CD14-positive monocyte (primary cell): ENCODE measurements around the gene SPTAN1. TPM values are rescaled to one million over a fixed set of nuclear protein-coding genes. Genes with fewer than 3 reads are reported as not detected.

Source experiments
- DNase-seq, 3 donors: peaks; one replicate each; pipeline ENCODE4 v3.0.0-alpha.2; 2011 to 2022
- H2AFZ ChIP-seq: 2 replicates; pipeline ENCODE4 v1.6.0; 2012; ENCODE audit warnings: mild to moderate bottlenecking, low read depth, low read length, inconsistent platforms; ENCODE audit not compliant: insufficient read depth, poor library complexity, severe bottlenecking
- H3K27ac ChIP-seq, 2 donors: 1 replicate in 1 of 2; 2 replicates in 1 of 2; pipeline ENCODE4 v1.5.1; 2012 to 2013; ENCODE audit warnings: low read length in 2 of 2, control low read depth in 1 of 2, inconsistent platforms in 1 of 2, low read depth in 1 of 2, mild to moderate bottlenecking in 1 of 2
- H3K27me3 ChIP-seq, 2 donors: one replicate each; pipeline versions ENCODE4 v1.6.0 to v1.6.1; 2011 to 2013; ENCODE audit warnings: low read length in 2 of 2; ENCODE audit not compliant: control insufficient read depth in 2 of 2, insufficient read depth in 2 of 2
- H3K36me3 ChIP-seq, 2 donors: replicated peaks in 1 of 2; 1 replicate in 1 of 2; 2 replicates in 1 of 2; pipeline versions ENCODE4 v1.5.1 to v1.6.1; 2012 to 2013; ENCODE audit warnings: low read length in 2 of 2, control low read depth in 1 of 2, inconsistent platforms in 1 of 2, mild to moderate bottlenecking in 1 of 2; ENCODE audit not compliant: insufficient read depth in 2 of 2, control insufficient read depth in 1 of 2
- H3K4me1 ChIP-seq, 2 donors: 1 replicate in 1 of 2; 2 replicates in 1 of 2; pipeline versions ENCODE4 v1.5.1 to v1.6.1; 2012 to 2013; ENCODE audit warnings: low read length in 2 of 2, control low read depth in 1 of 2, inconsistent platforms in 1 of 2, mild to moderate bottlenecking in 1 of 2, moderate library complexity in 1 of 2; ENCODE audit not compliant: insufficient read depth in 2 of 2, control insufficient read depth in 1 of 2
- H3K4me2 ChIP-seq: replicated peaks from 2 replicates; pipeline ENCODE3; 2012; ENCODE audit warnings: low read length, moderate library complexity, mild to moderate bottlenecking; ENCODE audit not compliant: poor library complexity, severe bottlenecking; ENCODE audit errors: extremely low read depth
- H3K4me3 ChIP-seq, 3 experiments: fragments of 200-600 bp in 1 of 3; sonication (generic) in 1 of 3; replicated peaks in 1 of 3; 1 replicate in 2 of 3; 2 replicates in 1 of 3; pipeline ENCODE4 v1.5.1; 2011 to 2013; ENCODE audit warnings: low read length in 3 of 3, mild to moderate bottlenecking in 3 of 3, control low read depth in 2 of 3, low read depth in 2 of 3, inconsistent platforms in 1 of 3, moderate library complexity in 1 of 3
- H3K79me2 ChIP-seq: 2 replicates; pipeline ENCODE4 v1.6.0; 2012; ENCODE audit warnings: mild to moderate bottlenecking, control low read depth, inconsistent platforms, low read length, moderate library complexity; ENCODE audit not compliant: insufficient read depth
- H3K9ac ChIP-seq: 2 replicates; pipeline ENCODE4 v1.6.0; 2017; ENCODE audit warnings: low read length, mild to moderate bottlenecking; ENCODE audit not compliant: insufficient read depth, poor library complexity, severe bottlenecking
- H3K9me3 ChIP-seq, 2 donors: replicated peaks in 1 of 2; 1 replicate in 1 of 2; 2 replicates in 1 of 2; pipeline versions ENCODE4 v1.5.1 to v1.6.1; 2012 to 2013; ENCODE audit warnings: low read length in 2 of 2, control low read depth in 1 of 2; ENCODE audit not compliant: control insufficient read depth in 1 of 2, insufficient read depth in 1 of 2
- H4K20me1 ChIP-seq: 2 replicates; pipeline ENCODE4 v1.6.0; 2012; ENCODE audit warnings: mild to moderate bottlenecking, low read length, control low read depth, moderate library complexity; ENCODE audit not compliant: insufficient read depth
- H3K27ac Mint-ChIP-seq, 7 donors: one replicate each; pipeline ENCODE4 v1.8.0; 2020; ENCODE audit warnings: mild to moderate bottlenecking in 7 of 7, mixed read lengths in 7 of 7, moderate library complexity in 6 of 7, inconsistent platforms in 2 of 7
- H3K27me3 Mint-ChIP-seq, 3 donors: one replicate each; pipeline ENCODE4 v1.8.0; 2021 to 2022; ENCODE audit warnings: low read depth in 3 of 3, mild to moderate bottlenecking in 3 of 3, mixed read lengths in 3 of 3, moderate library complexity in 3 of 3, inconsistent platforms in 1 of 3
- H3K36me3 Mint-ChIP-seq, 2 donors: one replicate each; pipeline ENCODE4 v1.8.0; 2020; ENCODE audit warnings: mixed read lengths in 2 of 2, inconsistent platforms in 1 of 2, mild to moderate bottlenecking in 1 of 2
- H3K4me1 Mint-ChIP-seq: one replicate; pipeline ENCODE4 v1.8.0; 2020; ENCODE audit warnings: mild to moderate bottlenecking, mixed read lengths
- H3K4me3 Mint-ChIP-seq, 2 donors: one replicate each; pipeline ENCODE4 v1.8.0; 2020; ENCODE audit warnings: mild to moderate bottlenecking in 2 of 2, mixed read lengths in 2 of 2, moderate library complexity in 1 of 2
- H3K9me3 Mint-ChIP-seq, 7 donors: one replicate each; pipeline ENCODE4 v1.8.0; 2020 to 2022; ENCODE audit warnings: mixed read lengths in 7 of 7, mild to moderate bottlenecking in 6 of 7, moderate library complexity in 6 of 7, inconsistent platforms in 2 of 7
- WGBS: methylation state at CpG from one replicate; pipeline ENCODE4 v1.1.5; 2013; ENCODE audit warnings: missing lambda C conversion rate; ENCODE audit not compliant: insufficient coverage; 5-methylcytosine and 5-hydroxymethylcytosine counted together
- intact Hi-C, 2 donors: fragments of 100-400 bp; cut with micrococcal nuclease; formaldehyde crosslinking; loops; one replicate each; pipeline versions ENCODE4 v1.15.0 to v1.15.1; 2023
- polyA plus RNA-seq, 3 donors: library from polyadenylated mRNA; depleted of rRNA in 1 of 3; unstranded in 2 of 3; stranded (reverse) in 1 of 3; fragments of 300-500 nt in 2 of 3; fragments of >200 nt in 1 of 3; fragmentation: Illumina TruSeq in 2 of 3; gene quantifications; 1 replicate in 2 of 3; 2 replicates in 1 of 3; pipeline ENCODE4 v1.2.3, GENCODE V29; 2012 to 2021
- TF ChIP-seq, protein P1 (sequence below): fragments of 200-600 bp; IDR thresholded peaks from one replicate; pipeline ENCODE4 v1.8.0; 2022; ENCODE audit warnings: antibody characterized with exemption, mild to moderate bottlenecking

The SPTAN1 gene
- polyA plus RNA-seq, 3 donors, result 6.2 to 40.8 (median 8.5) TPM

DNA sequence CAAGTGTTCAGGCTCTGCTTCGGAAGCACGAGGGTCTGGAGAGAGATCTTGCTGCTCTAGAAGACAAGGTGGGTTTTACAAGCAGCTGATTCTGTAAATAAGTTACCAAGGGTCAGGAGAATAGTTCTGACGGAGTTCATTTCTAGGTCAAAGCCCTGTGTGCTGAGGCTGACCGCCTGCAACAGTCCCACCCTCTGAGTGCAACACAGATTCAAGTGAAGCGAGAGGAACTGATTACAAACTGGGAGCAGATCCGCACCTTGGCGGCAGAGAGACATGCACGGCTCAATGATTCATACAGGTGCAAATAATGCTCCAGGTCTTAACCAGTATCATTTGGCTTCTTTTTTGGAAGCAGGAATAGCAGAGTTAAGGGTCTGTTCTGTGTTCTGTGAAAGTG is 24.8 kb downstream of the SPTAN1 start:
- TF ChIP-seq, protein P1, sequence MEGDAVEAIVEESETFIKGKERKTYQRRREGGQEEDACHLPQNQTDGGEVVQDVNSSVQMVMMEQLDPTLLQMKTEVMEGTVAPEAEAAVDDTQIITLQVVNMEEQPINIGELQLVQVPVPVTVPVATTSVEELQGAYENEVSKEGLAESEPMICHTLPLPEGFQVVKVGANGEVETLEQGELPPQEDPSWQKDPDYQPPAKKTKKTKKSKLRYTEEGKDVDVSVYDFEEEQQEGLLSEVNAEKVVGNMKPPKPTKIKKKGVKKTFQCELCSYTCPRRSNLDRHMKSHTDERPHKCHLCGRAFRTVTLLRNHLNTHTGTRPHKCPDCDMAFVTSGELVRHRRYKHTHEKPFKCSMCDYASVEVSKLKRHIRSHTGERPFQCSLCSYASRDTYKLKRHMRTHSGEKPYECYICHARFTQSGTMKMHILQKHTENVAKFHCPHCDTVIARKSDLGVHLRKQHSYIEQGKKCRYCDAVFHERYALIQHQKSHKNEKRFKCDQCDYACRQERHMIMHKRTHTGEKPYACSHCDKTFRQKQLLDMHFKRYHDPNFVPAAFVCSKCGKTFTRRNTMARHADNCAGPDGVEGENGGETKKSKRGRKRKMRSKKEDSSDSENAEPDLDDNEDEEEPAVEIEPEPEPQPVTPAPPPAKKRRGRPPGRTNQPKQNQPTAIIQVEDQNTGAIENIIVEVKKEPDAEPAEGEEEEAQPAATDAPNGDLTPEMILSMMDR, result no peak
- Histone ChIP-seq H3K4me2 (no peak overlapping the region), H3K79me2 (no peaks in the 10 kb centered on the region), H3K27ac (no peak overlapping the region), H4K20me1 (no peaks in the 10 kb centered on the region), H3K36me3 (peaks cover 83 to 95% of the 10 kb centered on the region in 2 donors), H3K4me3 (no peak overlapping the region), H3K9ac (no peak overlapping the region), H2AFZ (no peak overlapping the region), H3K27me3 (no peaks in the 10 kb centered on the region), H3K9me3 (no peaks in the 10 kb centered on the region), H3K4me1 (no peaks in the 10 kb centered on the region)
- intact Hi-C loops, result no loop called here
- no peaks in the 10 kb centered on the region for H3K9me3 Mint-ChIP-seq
- no peak overlapping the region for H3K27ac Mint-ChIP-seq
- DNase-seq, result no peak
- H3K27me3 Mint-ChIP-seq, result peaks cover 0 to 3% (median 0%) of the 10 kb centered on the region in 3 donors
- H3K4me3 Mint-ChIP-seq, result no peak overlapping the region
- WGBS, result 100% methylated on average over 5 of the region's 8 CpGs
- peaks cover 87 to 92% of the 10 kb centered on the region in 2 donors for H3K36me3 Mint-ChIP-seq
- no peaks in the 10 kb centered on the region for H3K4me1 Mint-ChIP-seq

DNA sequence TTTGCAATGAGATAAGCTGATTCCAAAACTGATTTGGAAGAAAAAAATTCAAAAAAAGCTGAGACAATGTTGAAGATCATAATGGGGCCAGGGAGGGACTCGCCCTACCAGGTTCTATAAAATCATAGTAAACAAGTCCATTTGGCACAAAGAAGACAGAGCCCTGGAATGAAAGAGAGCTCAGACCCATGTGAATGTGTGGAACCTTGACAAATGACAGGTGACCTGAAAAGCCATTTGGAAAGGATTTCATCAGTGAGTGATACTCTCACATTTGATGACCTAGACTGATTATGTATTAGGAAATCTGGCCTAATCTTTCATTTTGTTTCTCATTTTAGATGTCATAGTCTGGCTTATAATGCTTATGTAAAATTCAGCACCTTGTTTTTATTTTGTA is 26.8 kb downstream of the SPTAN1 start:
- Mint-ChIP-seq H3K4me3 (no peak overlapping the region), H3K4me1 (no peaks in the 10 kb centered on the region), H3K9me3 (peaks cover 0 to 2% (median 0%) of the 10 kb centered on the region in 7 donors), H3K27me3 (peaks cover 0 to 3% (median 0%) of the 10 kb centered on the region in 3 donors), H3K36me3 (peaks cover 94 to 96% of the 10 kb centered on the region in 2 donors), H3K27ac (no peak overlapping the region)
- no peak overlapping the region for H2AFZ ChIP-seq
- H3K27me3 ChIP-seq, result no peaks in the 10 kb centered on the region
- no peaks in the 10 kb centered on the region for H3K4me1 ChIP-seq
- no peaks in the 10 kb centered on the region for H3K9me3 ChIP-seq
- H4K20me1 ChIP-seq, result no peaks in the 10 kb centered on the region
- no peak for DNase-seq
- no peaks in the 10 kb centered on the region for H3K79me2 ChIP-seq
- H3K27ac ChIP-seq, result no peak overlapping the region
- TF ChIP-seq, protein P1, result no peak
- peaks cover 94 to 97% of the 10 kb centered on the region in 2 donors for H3K36me3 ChIP-seq
- no peak overlapping the region for H3K4me2 ChIP-seq
- 100% methylated on average over 1 of the region's 1 CpG for WGBS
- no peak overlapping the region for H3K9ac ChIP-seq
- intact Hi-C loops, result no loop called here
- no peak overlapping the region for H3K4me3 ChIP-seq
